Stimulated activated CD8-positive, alpha-beta memory T cell treated with anti-CD3 and anti-CD28 coated beads, Interleukin-2, amount 100 ng/mL, for 1 hour (primary cell): ENCODE data around the gene RB1.
"Not testable (repeated sequence)": the region's sequence is repeated elsewhere in the genome, so short reads cannot be mapped to it uniquely, and the experiment has no call there.

ENCODE experiments used
- DNase-seq, 2 donors: peaks; one replicate each; pipeline ENCODE4 v3.0.0-alpha.2; 2020; ENCODE audit warnings: low read depth in 2 of 2

The RB1 gene

GRCh38 chr13:48297131-48297786 is 6.3 kb upstream of the RB1 start:
- no peak for DNase-seq

GRCh38 chr13:48299591-48299990 is 4.0 kb upstream of the RB1 start:
- no peak for DNase-seq

- DNase-seq = no peak
These were observed 636 bp upstream of the RB1 start for GRCh38 chr13:48302871-48303358.

GRCh38 chr13:48304143-48304876 is 759 bp downstream of the RB1 start:
- DNase-seq = no peak

GRCh38 chr13:48311223-48311622 is 7.7 kb downstream of the RB1 start:
- no peak for DNase-seq

GRCh38 chr13:48315969-48316650 is 12.6 kb downstream of the RB1 start:
- DNase-seq = no peak

- DNase-seq = no peak
These were observed 13.4 kb downstream of the RB1 start for GRCh38 chr13:48316826-48317510.

GRCh38 chr13:48317511-48318376 is 14.2 kb downstream of the RB1 start:
- DNase-seq = no peak

- DNase-seq = no peak
These were observed 14.8 kb downstream of the RB1 start for GRCh38 chr13:48318377-48318811.

GRCh38 chr13:48318821-48319511 is 15.4 kb downstream of the RB1 start:
- DNase-seq = no peak

GRCh38 chr13:48319531-48320398 is 16.2 kb downstream of the RB1 start:
- no peak for DNase-seq

- DNase-seq = no peak
These were observed 16.8 kb downstream of the RB1 start for GRCh38 chr13:48320399-48320790.

- no peak for DNase-seq
These were observed 17.4 kb downstream of the RB1 start for GRCh38 chr13:48320891-48321510.

GRCh38 chr13:48322294-48322693 is 18.7 kb downstream of the RB1 start:
- DNase-seq = no peak

GRCh38 chr13:48333976-48334375 is 30.4 kb downstream of the RB1 start:
- no peak for DNase-seq

- DNase-seq = no peak
These were observed 31.1 kb downstream of the RB1 start for GRCh38 chr13:48334534-48335127.

- not testable (repeated sequence) for DNase-seq
These were observed 35.6 kb downstream of the RB1 start for GRCh38 chr13:48339198-48339597.

GRCh38 chr13:48344264-48344663 is 40.7 kb downstream of the RB1 start:
- DNase-seq = no peak

GRCh38 chr13:48346583-48346982 is 43.0 kb downstream of the RB1 start:
- DNase-seq = no peak
